ENCODE measurements around the gene PCBP3.

DNA sequence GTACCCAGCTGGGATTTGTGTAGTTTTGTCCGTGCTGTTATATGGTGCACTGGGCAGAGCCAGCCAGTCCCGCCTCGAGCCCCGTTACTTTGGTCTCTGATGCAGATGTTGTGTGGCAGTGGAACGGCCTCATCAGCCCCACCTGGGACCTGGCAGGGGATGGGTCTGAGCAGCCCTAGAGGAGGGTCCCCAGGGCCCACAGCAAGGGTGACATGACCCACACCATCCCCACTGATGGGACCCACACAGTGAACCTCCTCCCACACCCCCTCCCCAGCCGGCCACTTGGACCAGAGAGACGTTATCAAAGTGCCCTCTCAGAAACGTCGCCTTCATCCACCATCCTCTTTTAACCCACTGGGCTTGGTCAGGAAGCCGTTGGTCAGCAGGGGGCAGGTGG, 42.0 kb upstream of the PCBP3 start:
- TF ChIP-seq CTCF (IDR thresholded peaks at IDR 0.05; ENCODE audit: poor library complexity, severe bottlenecking), result no peak
- TF ChIP-seq EZH2 (IDR thresholded peaks at IDR 0.05; ENCODE audit: borderline replicate concordance, insufficient read depth, low read length, poor library complexity, severe bottlenecking), result no peak
- TF ChIP-seq EP300 (conservative IDR thresholded peaks at IDR 0.05; ENCODE audit: poor library complexity, severe bottlenecking), result no peak
- no peak for TF ChIP-seq SMC3 (conservative IDR thresholded peaks at IDR 0.05; ENCODE audit: poor library complexity)
- TF ChIP-seq TAF1 (IDR thresholded peaks at IDR 0.05; ENCODE audit: low read depth), result no peak

All from neural cell (in vitro differentiated cells).